Peyer's patch (tissue), 4 donors: ENCODE measurements around the gene EXOC1. TPM values are rescaled to one million over a fixed set of nuclear protein-coding genes. Genes with fewer than 3 reads are reported as not detected.
"Not testable (repeated sequence)": the region's sequence is repeated elsewhere in the genome, so short reads cannot be mapped to it uniquely, and the experiment has no call there.

Experiments
- DNase-seq, 3 donors: peaks; one replicate each; pipeline ENCODE4 v3.0.0-alpha.2; 2017 to 2019
- H3K27ac ChIP-seq, 4 donors: fragments of 200-600 bp; sonication (generic); one replicate each; pipeline ENCODE4 v1.5.1; 2016 to 2019
- H3K27me3 ChIP-seq, 2 donors: fragments of 200-600 bp; sonication (generic); one replicate each; pipeline ENCODE4 v1.5.1; 2019
- H3K36me3 ChIP-seq, 3 donors: fragments of 200-600 bp; sonication (generic); one replicate each; pipeline ENCODE4 v1.5.1; 2016 to 2019
- H3K4me1 ChIP-seq, 4 donors: fragments of 200-600 bp; sonication (generic); one replicate each; pipeline ENCODE4 v1.5.1; 2016 to 2019
- H3K4me3 ChIP-seq, 4 donors: fragments of 200-600 bp; sonication (generic); 1 replicate in 3 of 4; 2 replicates in 1 of 4; pipeline ENCODE4 v1.5.1; 2016 to 2019; ENCODE audit warnings: mild to moderate bottlenecking in 1 of 4
- H3K9me3 ChIP-seq, 4 donors: fragments of 200-600 bp; sonication (generic); one replicate each; pipeline ENCODE4 v1.5.1; 2016 to 2019; ENCODE audit warnings: mild to moderate bottlenecking in 1 of 4
- CTCF ChIP-seq, 6 experiments: fragments of 450-650 bp in 4 of 6; fragments of 200-600 bp in 2 of 6; sonication (generic) in 1 of 6; IDR thresholded peaks; one replicate each; pipeline ENCODE4 v1.5.1; 2017 to 2019; ENCODE audit warnings: antibody characterized with exemption in 6 of 6, mild to moderate bottlenecking in 3 of 6, moderate library complexity in 1 of 6
- POLR2A ChIP-seq, 2 donors: fragments of 450-650 bp; IDR thresholded peaks; one replicate each; pipeline ENCODE4 v1.5.1; 2017; ENCODE audit warnings: antibody characterized with exemption in 2 of 2, mild to moderate bottlenecking in 2 of 2, moderate library complexity in 2 of 2
- total RNA-seq, 4 donors: library from RNA; depleted of rRNA; stranded (reverse); fragments of >200 nt; gene quantifications; one replicate each; pipeline ENCODE4 v1.1.0, GENCODE V29; 2016

EXOC1 gene
- total RNA-seq, 4 donors from 2014 or later: 33.9 to 57.8 (median 44.7) TPM

- Histone ChIP-seq H3K27me3 (no peaks in the 10 kb centered on the region), H3K4me1 (no peaks in the 10 kb centered on the region), H3K36me3 (no peaks in the 10 kb centered on the region), H3K4me3 (no peak overlapping the region), H3K27ac (no peak overlapping the region), H3K9me3 (no peaks in the 10 kb centered on the region)
- TF ChIP-seq POLR2A (IDR thresholded peaks at IDR 0.05) (no peak), CTCF (IDR thresholded peaks at IDR 0.05) (no peak)
- DNase-seq: no peak
Measured at GRCh38 chr4:55932511-55932910, 79.1 kb downstream of the EXOC1 start.

GRCh38 chr4:55933611-55934010, 80.2 kb downstream of the EXOC1 start:
- Histone ChIP-seq H3K27me3 (no peaks in the 10 kb centered on the region), H3K4me3 (no peak overlapping the region), H3K4me1 (no peaks in the 10 kb centered on the region), H3K9me3 (no peaks in the 10 kb centered on the region), H3K36me3 (no peaks in the 10 kb centered on the region), H3K27ac (no peak overlapping the region)
- no peak for DNase-seq
- no peak for TF ChIP-seq CTCF (IDR thresholded peaks at IDR 0.05)
- no peak for TF ChIP-seq POLR2A (IDR thresholded peaks at IDR 0.05)

GRCh38 chr4:55935907-55936306, 82.5 kb downstream of the EXOC1 start:
- H3K4me3 ChIP-seq, H3K4me1 ChIP-seq, H3K36me3 ChIP-seq, DNase-seq, H3K27me3 ChIP-seq, H3K9me3 ChIP-seq, H3K27ac ChIP-seq: not testable (repeated sequence)

- no peak for TF ChIP-seq CTCF (IDR thresholded peaks at IDR 0.05)
- TF ChIP-seq POLR2A (IDR thresholded peaks at IDR 0.05): no peak
- Histone ChIP-seq H3K9me3 (no peaks in the 10 kb centered on the region), H3K4me1 (peaks cover 0 to 4% (median 0%) of the 10 kb centered on the region in 4 donors), H3K36me3 (no peaks in the 10 kb centered on the region), H3K27me3 (no peaks in the 10 kb centered on the region), H3K4me3 (no peak overlapping the region), H3K27ac (no peak overlapping the region)
- no peak for DNase-seq
Measured at GRCh38 chr4:55938481-55938880, 85.0 kb downstream of the EXOC1 start.

- no peak overlapping the region for H3K27ac ChIP-seq
- DNase-seq: no peak
- H3K9me3 ChIP-seq: no peaks in the 10 kb centered on the region
- peaks cover 0 to 4% (median 0%) of the 10 kb centered on the region in 4 donors for H3K4me1 ChIP-seq
- TF ChIP-seq POLR2A (IDR thresholded peaks at IDR 0.05) (no peak), CTCF (IDR thresholded peaks at IDR 0.05) (no peak)
- H3K27me3 ChIP-seq: no peaks in the 10 kb centered on the region
- no peak overlapping the region for H3K4me3 ChIP-seq
- no peaks in the 10 kb centered on the region for H3K36me3 ChIP-seq
Measured at GRCh38 chr4:55939421-55939820, 86.0 kb downstream of the EXOC1 start.

- peaks cover 0 to 4% (median 0%) of the 10 kb centered on the region in 4 donors for H3K4me1 ChIP-seq
- H3K27me3 ChIP-seq: no peaks in the 10 kb centered on the region
- H3K9me3 ChIP-seq: no peaks in the 10 kb centered on the region
- no peak for TF ChIP-seq CTCF (IDR thresholded peaks at IDR 0.05)
- TF ChIP-seq POLR2A (IDR thresholded peaks at IDR 0.05): no peak
- H3K4me3 ChIP-seq: no peak overlapping the region
- no peak for DNase-seq
- no peak overlapping the region for H3K27ac ChIP-seq
- H3K36me3 ChIP-seq: no peaks in the 10 kb centered on the region
Measured at GRCh38 chr4:55941881-55942396, 88.5 kb downstream of the EXOC1 start.
